Measurements from ENCODE around the gene SCRT2.

DNA sequence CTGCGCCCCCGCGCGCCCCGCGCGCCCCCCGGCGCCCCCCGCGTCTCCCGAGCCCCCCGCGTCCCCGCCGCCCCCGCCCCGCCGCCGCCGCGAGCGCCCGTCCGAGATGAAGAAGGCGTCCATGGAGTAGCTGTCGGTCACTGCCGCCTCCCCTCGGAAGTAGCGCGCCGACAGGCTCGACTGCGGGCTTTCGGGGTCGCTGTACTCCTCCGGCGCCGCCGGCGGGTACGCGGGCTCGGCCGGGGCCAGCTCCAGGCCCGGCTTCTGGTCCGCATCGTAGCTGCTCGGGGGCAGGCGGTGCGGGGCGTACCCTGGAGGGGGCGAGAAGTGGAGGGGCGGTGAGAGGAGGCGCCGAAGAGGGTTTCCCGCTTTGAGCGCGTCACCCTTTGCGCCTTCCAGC, 11.5 kb downstream of the SCRT2 start:
- TF ChIP-seq, protein P1, sequence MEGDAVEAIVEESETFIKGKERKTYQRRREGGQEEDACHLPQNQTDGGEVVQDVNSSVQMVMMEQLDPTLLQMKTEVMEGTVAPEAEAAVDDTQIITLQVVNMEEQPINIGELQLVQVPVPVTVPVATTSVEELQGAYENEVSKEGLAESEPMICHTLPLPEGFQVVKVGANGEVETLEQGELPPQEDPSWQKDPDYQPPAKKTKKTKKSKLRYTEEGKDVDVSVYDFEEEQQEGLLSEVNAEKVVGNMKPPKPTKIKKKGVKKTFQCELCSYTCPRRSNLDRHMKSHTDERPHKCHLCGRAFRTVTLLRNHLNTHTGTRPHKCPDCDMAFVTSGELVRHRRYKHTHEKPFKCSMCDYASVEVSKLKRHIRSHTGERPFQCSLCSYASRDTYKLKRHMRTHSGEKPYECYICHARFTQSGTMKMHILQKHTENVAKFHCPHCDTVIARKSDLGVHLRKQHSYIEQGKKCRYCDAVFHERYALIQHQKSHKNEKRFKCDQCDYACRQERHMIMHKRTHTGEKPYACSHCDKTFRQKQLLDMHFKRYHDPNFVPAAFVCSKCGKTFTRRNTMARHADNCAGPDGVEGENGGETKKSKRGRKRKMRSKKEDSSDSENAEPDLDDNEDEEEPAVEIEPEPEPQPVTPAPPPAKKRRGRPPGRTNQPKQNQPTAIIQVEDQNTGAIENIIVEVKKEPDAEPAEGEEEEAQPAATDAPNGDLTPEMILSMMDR (conservative IDR thresholded peaks at IDR 0.05 in 1 of 2, IDR thresholded peaks at IDR 0.05 in 1 of 2; ENCODE audit: extremely low read depth in 1 of 2, insufficient read depth in 1 of 2, low read depth in 1 of 2, low read length in 2 of 2): no peak
- TF ChIP-seq EZH2 (IDR thresholded peaks at IDR 0.05; ENCODE audit: borderline replicate concordance, low read length): no peak
